CD8-positive, alpha-beta memory T cell (primary cell): ENCODE measurements around the gene PIEZO2. TPM values are rescaled to one million over a fixed set of nuclear protein-coding genes. Genes with fewer than 3 reads are reported as not detected.

ENCODE experiments used
- CTCF ChIA-PET: fragments of 350-600 bp; sonication (Branson Sonifier 250); formaldehyde crosslinking; loops from one replicate; lab custom pipeline; 2021; ENCODE audit warnings: antibody characterized with exemption; lab: Charles Lee
- POLR2A ChIA-PET: fragments of 350-600 bp; sonication (Branson Sonifier 250); formaldehyde crosslinking; loops from one replicate; lab custom pipeline; 2021; ENCODE audit warnings: antibody characterized with exemption; lab: Charles Lee
- DNase-seq, 5 donors: peaks; one replicate each; pipeline versions ENCODE4 v3.0.0 to v3.0.0-alpha.2; 2020 to 2022; ENCODE audit warnings: mixed read lengths in 1 of 5
- H3K27ac ChIP-seq: one replicate; pipeline ENCODE4 v1.7.0; 2013; ENCODE audit warnings: low read depth, mild to moderate bottlenecking, low read length, moderate library complexity
- H3K27me3 ChIP-seq: 2 replicates; pipeline ENCODE4 v1.7.0; 2013; ENCODE audit warnings: low read length, mild to moderate bottlenecking; ENCODE audit not compliant: insufficient read depth, poor library complexity, severe bottlenecking
- H3K36me3 ChIP-seq: 2 replicates; pipeline ENCODE4 v1.7.0; 2013; ENCODE audit warnings: mild to moderate bottlenecking, low read length, moderate library complexity; ENCODE audit not compliant: insufficient read depth
- H3K4me1 ChIP-seq: 2 replicates; pipeline ENCODE4 v1.7.0; 2013; ENCODE audit warnings: mild to moderate bottlenecking, low read length, moderate library complexity; ENCODE audit not compliant: insufficient read depth
- H3K4me3 ChIP-seq: 2 replicates; pipeline ENCODE4 v1.7.0; 2013; ENCODE audit warnings: mild to moderate bottlenecking, low read length
- H3K9me3 ChIP-seq: 2 replicates; pipeline ENCODE4 v1.7.0; 2013; ENCODE audit warnings: mild to moderate bottlenecking, low read length
- H3K27ac Mint-ChIP-seq, 8 donors: one replicate each; pipeline ENCODE4 v1.8.0; 2020 to 2021; ENCODE audit warnings: mixed read lengths in 8 of 8, mild to moderate bottlenecking in 6 of 8, inconsistent platforms in 3 of 8, moderate library complexity in 3 of 8
- H3K27me3 Mint-ChIP-seq, 2 donors: one replicate each; pipeline ENCODE4 v1.8.0; 2020 to 2021; ENCODE audit warnings: mixed read lengths in 2 of 2, mild to moderate bottlenecking in 1 of 2, moderate library complexity in 1 of 2
- H3K36me3 Mint-ChIP-seq, 3 donors: one replicate each; pipeline ENCODE4 v1.8.0; 2020 to 2021; ENCODE audit warnings: mixed read lengths in 3 of 3, inconsistent platforms in 1 of 3, mild to moderate bottlenecking in 1 of 3
- H3K4me1 Mint-ChIP-seq, 3 donors: one replicate each; pipeline ENCODE4 v1.8.0; 2020 to 2021; ENCODE audit warnings: mixed read lengths in 3 of 3, inconsistent platforms in 1 of 3, mild to moderate bottlenecking in 1 of 3
- H3K4me3 Mint-ChIP-seq, 7 donors: one replicate each; pipeline ENCODE4 v1.8.0; 2020 to 2021; ENCODE audit warnings: mixed read lengths in 7 of 7, mild to moderate bottlenecking in 6 of 7, moderate library complexity in 4 of 7, inconsistent platforms in 2 of 7
- H3K9me3 Mint-ChIP-seq, 5 donors: one replicate each; pipeline ENCODE4 v1.8.0; 2020 to 2022; ENCODE audit warnings: mixed read lengths in 5 of 5, mild to moderate bottlenecking in 3 of 5, moderate library complexity in 2 of 5, inconsistent platforms in 1 of 5
- polyA plus RNA-seq: library from polyadenylated mRNA; unstranded; fragments of 300-500 nt; fragmentation: Illumina TruSeq; gene quantifications from one replicate; pipeline ENCODE4 v1.2.3, GENCODE V29; 2021
- total RNA-seq, 2 experiments: library from RNA; stranded (reverse); gene quantifications; one replicate each; pipeline ENCODE4 v1.2.3, GENCODE V29; 2021

Gene PIEZO2
- total and polyA plus RNA-seq, 3 experiments from 2014 or later = not detected

DNA sequence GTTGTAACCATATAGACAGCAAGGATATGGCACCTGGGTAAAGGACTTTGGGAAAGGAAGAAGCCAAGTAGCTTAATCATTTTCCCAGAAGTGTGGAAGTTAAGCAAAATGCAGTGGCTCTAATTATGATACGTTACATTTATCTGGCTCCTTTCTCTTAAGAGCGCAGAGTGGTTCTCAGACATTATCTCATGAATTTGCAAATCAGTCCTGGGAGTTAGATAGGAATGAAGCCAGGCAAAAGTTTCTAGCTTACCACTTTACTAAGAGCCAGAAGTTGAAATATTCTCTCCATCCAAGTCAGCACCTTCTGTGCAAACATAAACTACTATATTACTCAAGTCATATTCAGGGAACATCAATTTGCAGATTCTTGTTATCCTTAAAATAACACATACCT, 10.9 kb upstream of the PIEZO2 start:
- Mint-ChIP-seq H3K9me3 (peaks cover 0 to 2% (median 0%) of the 10 kb centered on the region in 5 donors), H3K27me3 (peaks cover 0 to 6% of the 10 kb centered on the region in 2 donors), H3K4me3 (no peak overlapping the region), H3K4me1 (no peaks in the 10 kb centered on the region), H3K27ac (no peak overlapping the region), H3K36me3 (no peaks in the 10 kb centered on the region)
- no peak overlapping the region for H3K27ac ChIP-seq
- CTCF ChIA-PET = no interaction called here
- DNase-seq = no peak
- no peaks in the 10 kb centered on the region for H3K36me3 ChIP-seq
- no peaks in the 10 kb centered on the region for H3K9me3 ChIP-seq
- no peaks in the 10 kb centered on the region for H3K4me1 ChIP-seq
- no peak overlapping the region for H3K4me3 ChIP-seq
- H3K27me3 ChIP-seq = no peaks in the 10 kb centered on the region
- POLR2A ChIA-PET = no interaction called here

- peaks cover 0 to 2% (median 0%) of the 10 kb centered on the region in 5 donors for H3K9me3 Mint-ChIP-seq
- Histone ChIP-seq H3K4me1 (no peaks in the 10 kb centered on the region), H3K9me3 (no peaks in the 10 kb centered on the region), H3K36me3 (no peaks in the 10 kb centered on the region), H3K27ac (no peak overlapping the region), H3K27me3 (no peaks in the 10 kb centered on the region), H3K4me3 (no peak overlapping the region)
- POLR2A ChIA-PET = no interaction called here
- CTCF ChIA-PET = no interaction called here
- no peak overlapping the region for H3K4me3 Mint-ChIP-seq
- no peak for DNase-seq
- H3K4me1 Mint-ChIP-seq = no peaks in the 10 kb centered on the region
- peaks cover 0 to 6% of the 10 kb centered on the region in 2 donors for H3K27me3 Mint-ChIP-seq
- H3K27ac Mint-ChIP-seq = no peak overlapping the region
- no peaks in the 10 kb centered on the region for H3K36me3 Mint-ChIP-seq
Observed at GRCh38 chr18:11159844-11160243, 10.5 kb upstream of the PIEZO2 start.

GRCh38 chr18:11156978-11157377, 7.6 kb upstream of the PIEZO2 start:
- H3K4me1 Mint-ChIP-seq = no peaks in the 10 kb centered on the region
- peaks cover 0 to 6% of the 10 kb centered on the region in 2 donors for H3K27me3 Mint-ChIP-seq
- Histone ChIP-seq H3K4me3 (no peak overlapping the region), H3K9me3 (no peaks in the 10 kb centered on the region), H3K36me3 (no peaks in the 10 kb centered on the region), H3K27ac (no peak overlapping the region), H3K27me3 (no peaks in the 10 kb centered on the region), H3K4me1 (no peaks in the 10 kb centered on the region)
- POLR2A ChIA-PET = no interaction called here
- H3K9me3 Mint-ChIP-seq = peaks cover 0 to 2% (median 0%) of the 10 kb centered on the region in 5 donors
- no peak overlapping the region for H3K27ac Mint-ChIP-seq
- CTCF ChIA-PET = no interaction called here
- DNase-seq = no peak
- no peaks in the 10 kb centered on the region for H3K36me3 Mint-ChIP-seq
- no peak overlapping the region for H3K4me3 Mint-ChIP-seq

DNA sequence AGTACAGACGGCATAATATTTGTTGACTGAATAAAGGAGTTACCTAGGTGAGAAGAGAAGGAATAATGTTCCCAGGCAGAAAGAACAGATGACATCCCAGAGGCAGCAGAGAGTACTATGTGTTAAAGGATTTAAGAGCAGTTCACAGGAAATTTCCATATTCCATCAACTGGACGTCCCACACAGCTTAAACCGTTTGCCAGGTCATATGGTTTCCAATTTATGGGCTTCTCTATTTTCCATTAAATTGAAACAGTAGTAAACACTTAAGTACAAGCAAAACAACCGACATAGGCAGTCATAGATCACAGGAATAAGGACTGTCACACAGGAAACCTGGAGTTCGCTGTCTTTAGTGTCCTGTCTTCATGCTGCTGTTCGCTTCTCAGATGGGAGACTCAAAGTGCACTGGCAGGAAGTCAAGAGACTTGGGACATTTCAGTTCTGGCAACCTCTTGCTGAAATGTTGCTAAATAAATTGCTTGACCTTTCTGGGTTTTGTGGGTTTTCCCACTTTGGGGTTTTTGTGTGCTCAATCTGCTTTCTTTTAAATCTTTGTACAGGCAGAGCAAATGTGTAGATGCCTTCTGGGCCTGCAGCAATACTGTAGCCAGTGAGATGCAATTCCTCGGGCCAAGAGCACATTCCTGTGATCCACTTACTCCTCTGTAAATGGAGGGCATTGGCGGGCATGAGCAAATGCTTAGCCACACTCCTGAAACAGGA, 5.8 kb upstream of the PIEZO2 start:
- CTCF ChIA-PET = no interaction called here
- POLR2A ChIA-PET = no interaction called here

DNA sequence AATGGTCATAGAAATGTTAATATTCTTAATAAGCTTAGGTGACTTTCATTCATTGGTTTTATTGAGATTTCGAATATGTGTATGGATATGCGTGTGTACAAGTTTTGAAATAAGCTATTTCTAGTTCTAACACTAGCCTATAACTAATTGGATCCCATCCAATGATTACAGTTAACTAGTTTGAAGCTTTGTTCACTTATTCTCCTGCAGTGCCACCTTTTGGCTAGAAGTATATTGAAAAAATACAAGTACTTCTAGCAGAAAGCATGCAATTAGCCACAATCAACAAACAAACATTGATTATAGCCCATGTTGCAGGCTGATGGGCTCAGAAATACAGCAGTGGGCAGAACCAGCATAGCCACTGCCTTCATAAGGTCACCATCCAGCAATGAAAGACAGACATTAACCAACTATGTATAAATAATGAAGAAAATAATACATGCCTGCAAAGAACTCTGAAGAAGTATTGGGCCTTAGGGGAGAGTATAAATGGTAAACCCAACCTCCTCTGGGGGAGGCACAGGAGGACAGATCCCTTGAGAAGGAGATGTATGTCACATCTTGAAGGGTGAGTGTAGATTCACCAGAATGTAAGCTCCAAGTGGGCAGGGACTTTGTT, 5.1 kb upstream of the PIEZO2 start:
- Mint-ChIP-seq H3K9me3 (peaks cover 0 to 8% (median 4%) of the 10 kb centered on the region in 5 donors), H3K4me1 (peaks cover 0 to 4% (median 0%) of the 10 kb centered on the region in 3 donors), H3K27ac (no peak overlapping the region), H3K27me3 (peaks cover 4 to 16% of the 10 kb centered on the region in 2 donors), H3K36me3 (no peaks in the 10 kb centered on the region), H3K4me3 (no peak overlapping the region)
- Histone ChIP-seq H3K9me3 (no peaks in the 10 kb centered on the region), H3K27ac (no peak overlapping the region), H3K4me1 (no peaks in the 10 kb centered on the region), H3K4me3 (no peak overlapping the region), H3K36me3 (no peaks in the 10 kb centered on the region), H3K27me3 (no peaks in the 10 kb centered on the region)
- ChIA-PET CTCF (no interaction called here), POLR2A (no interaction called here)
- no peak for DNase-seq

More for the DNA sequence above, 5.8 kb upstream of the PIEZO2 start:
- peaks cover under 1 to 15% of the 10 kb centered on the region in 2 donors for H3K27me3 Mint-ChIP-seq
- Histone ChIP-seq H3K27me3 (no peaks in the 10 kb centered on the region), H3K27ac (no peak overlapping the region), H3K4me1 (no peaks in the 10 kb centered on the region), H3K36me3 (no peaks in the 10 kb centered on the region), H3K9me3 (no peaks in the 10 kb centered on the region), H3K4me3 (no peak overlapping the region)
- H3K4me3 Mint-ChIP-seq = no peak overlapping the region
- H3K27ac Mint-ChIP-seq = no peak overlapping the region
- no peak for DNase-seq
- H3K36me3 Mint-ChIP-seq = no peaks in the 10 kb centered on the region
- H3K9me3 Mint-ChIP-seq = peaks cover 0 to 4% (median under 1%) of the 10 kb centered on the region in 5 donors
- H3K4me1 Mint-ChIP-seq = peaks cover 0 to under 1% (median 0%) of the 10 kb centered on the region in 3 donors

- H3K36me3 ChIP-seq = no peaks in the 10 kb centered on the region
- H3K4me1 ChIP-seq = no peaks in the 10 kb centered on the region
- Mint-ChIP-seq H3K27ac (no peak overlapping the region), H3K36me3 (no peaks in the 10 kb centered on the region), H3K4me3 (no peak overlapping the region), H3K27me3 (peaks cover 7 to 15% of the 10 kb centered on the region in 2 donors), H3K4me1 (peaks cover 0 to 4% (median 0%) of the 10 kb centered on the region in 3 donors), H3K9me3 (peaks cover 0 to 7% (median 4%) of the 10 kb centered on the region in 5 donors)
- H3K4me3 ChIP-seq = no peak overlapping the region
- ChIA-PET CTCF (no interaction called here), POLR2A (no interaction called here)
- no peak for DNase-seq
- no peak overlapping the region for H3K27ac ChIP-seq
- no peaks in the 10 kb centered on the region for H3K9me3 ChIP-seq
- H3K27me3 ChIP-seq = no peaks in the 10 kb centered on the region
Observed at GRCh38 chr18:11153097-11153496, 3.7 kb upstream of the PIEZO2 start.

DNA sequence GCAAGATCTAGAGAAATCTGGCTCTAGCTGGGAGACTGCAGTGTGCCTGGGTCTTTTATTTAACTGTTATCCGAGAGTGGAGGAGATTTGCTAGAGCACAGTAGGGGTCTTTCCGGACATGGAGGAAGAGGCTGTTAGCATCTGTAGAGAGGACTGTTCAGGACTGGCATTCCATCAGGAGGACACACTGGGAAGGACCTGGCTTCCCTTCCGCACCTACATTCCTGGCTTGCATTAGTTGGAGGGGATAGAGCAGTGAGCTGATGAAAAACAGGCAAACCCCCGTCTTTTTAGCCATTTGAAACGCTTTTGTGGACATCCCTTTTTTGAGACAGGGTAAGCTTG, 874 bp upstream of the PIEZO2 start:
- H3K36me3 Mint-ChIP-seq = no peaks in the 10 kb centered on the region
- no peak overlapping the region for H3K4me3 ChIP-seq
- peaks cover 0 to 4% (median 0%) of the 10 kb centered on the region in 3 donors for H3K4me1 Mint-ChIP-seq
- H3K27ac ChIP-seq = no peak overlapping the region
- POLR2A ChIA-PET = no interaction called here
- H3K27me3 ChIP-seq = no peaks in the 10 kb centered on the region
- DNase-seq = no peak
- no peaks in the 10 kb centered on the region for H3K36me3 ChIP-seq
- H3K27me3 Mint-ChIP-seq = peaks cover 11 to 30% of the 10 kb centered on the region in 2 donors
- H3K4me1 ChIP-seq = no peaks in the 10 kb centered on the region
- H3K9me3 Mint-ChIP-seq = peaks cover 0 to 9% (median 4%) of the 10 kb centered on the region in 5 donors
- no peak overlapping the region for H3K4me3 Mint-ChIP-seq
- CTCF ChIA-PET = no interaction called here
- H3K9me3 ChIP-seq = no peaks in the 10 kb centered on the region
- H3K27ac Mint-ChIP-seq = no peak overlapping the region

DNA sequence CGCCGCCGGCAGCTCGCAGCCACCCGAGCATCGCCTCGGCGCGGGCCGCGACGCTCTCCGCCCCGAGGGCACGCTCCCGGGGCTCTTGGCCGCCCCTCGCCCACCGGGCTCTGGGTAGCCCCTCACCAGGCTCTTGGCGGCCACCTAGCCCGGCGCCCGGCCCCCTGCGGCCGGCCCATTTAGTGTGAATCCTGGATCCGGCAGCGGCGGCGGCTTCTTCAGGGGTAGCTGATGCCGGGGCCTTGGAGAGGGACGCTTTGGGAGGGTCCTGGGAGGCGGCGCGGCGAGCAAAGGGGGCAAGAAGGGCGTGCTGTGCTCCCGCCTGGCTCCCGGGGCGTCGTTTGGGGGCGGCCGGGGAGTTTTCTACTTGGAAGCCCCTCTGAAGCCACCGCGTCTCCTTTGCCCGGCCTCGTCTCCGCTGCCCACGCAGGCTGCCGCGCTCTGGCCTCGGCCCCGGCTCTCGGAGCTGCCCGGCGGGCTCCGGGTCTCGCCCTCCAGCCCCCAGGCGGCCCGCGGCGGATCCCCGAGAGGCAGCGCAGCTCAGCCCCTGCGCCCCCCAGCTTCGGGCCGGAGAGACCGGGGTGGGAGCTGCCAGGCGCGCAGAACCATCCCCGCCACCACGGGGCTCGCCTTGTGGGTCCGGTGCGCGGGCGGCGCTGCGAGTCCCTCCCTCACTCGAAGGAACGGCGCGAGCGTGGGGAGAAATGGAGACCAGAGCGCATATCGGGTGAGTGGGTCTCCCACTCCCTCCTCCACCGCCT, 509 bp downstream of the PIEZO2 start:
- no peaks in the 10 kb centered on the region for H3K27me3 ChIP-seq
- no peaks in the 10 kb centered on the region for H3K36me3 ChIP-seq
- H3K27ac ChIP-seq = no peak overlapping the region
- H3K27me3 Mint-ChIP-seq = peaks cover 11 to 30% of the 10 kb centered on the region in 2 donors
- H3K36me3 Mint-ChIP-seq = no peaks in the 10 kb centered on the region
- no peaks in the 10 kb centered on the region for H3K4me1 ChIP-seq
- H3K9me3 Mint-ChIP-seq = peaks cover 0 to 9% (median 4%) of the 10 kb centered on the region in 5 donors
- H3K4me3 Mint-ChIP-seq = no peak overlapping the region
- H3K4me1 Mint-ChIP-seq = peaks cover 0 to 4% (median 0%) of the 10 kb centered on the region in 3 donors
- DNase-seq = no peak
- POLR2A ChIA-PET = no interaction called here
- CTCF ChIA-PET = no interaction called here
- no peaks in the 10 kb centered on the region for H3K9me3 ChIP-seq
- H3K27ac Mint-ChIP-seq = no peak overlapping the region
- H3K4me3 ChIP-seq = no peak overlapping the region
